Thoracic aorta (tissue), 2 donors: Measurements from ENCODE around the gene CRTC1. TPM values are rescaled to one million over a fixed set of nuclear protein-coding genes. Genes with fewer than 3 reads are reported as not detected.

Experiments used
- ATAC-seq: fragments of 150-250 bp; one replicate; pipeline ENCODE4 v1.8.0; 2017; ENCODE audit warnings: low read depth; ENCODE audit not compliant: insufficient number of reproducible peaks, low FRiP score
- DNase-seq: peaks from one replicate; pipeline ENCODE4 v3.0.0-alpha.2; 2020; ENCODE audit warnings: low spot score
- H3K27ac ChIP-seq, 2 donors: fragments of 200-600 bp; sonication (generic); 1 replicate in 1 of 2; 2 replicates in 1 of 2; pipeline ENCODE4 v1.5.1; 2016; ENCODE audit warnings: mild to moderate bottlenecking in 2 of 2, moderate library complexity in 2 of 2
- H3K27me3 ChIP-seq: fragments of 200-600 bp; sonication (generic); replicated peaks from 2 replicates; pipeline ENCODE4 v1.6.0; 2016; ENCODE audit warnings: mild to moderate bottlenecking; ENCODE audit not compliant: insufficient read depth
- H3K36me3 ChIP-seq: fragments of 200-600 bp; sonication (generic); one replicate; pipeline ENCODE4 v1.5.1; 2016
- H3K4me1 ChIP-seq, 2 donors: fragments of 200-600 bp; sonication (generic); 1 replicate in 1 of 2; 2 replicates in 1 of 2; pipeline versions ENCODE4 v1.5.1 to v1.6.0; 2016; ENCODE audit warnings: low read depth in 2 of 2, mild to moderate bottlenecking in 1 of 2; ENCODE audit not compliant: control insufficient read depth in 1 of 2
- H3K4me3 ChIP-seq: fragments of 200-600 bp; sonication (generic); 2 replicates; pipeline ENCODE4 v1.5.1; 2016; ENCODE audit warnings: mild to moderate bottlenecking
- H3K9me3 ChIP-seq: fragments of 200-600 bp; sonication (generic); 2 replicates; pipeline ENCODE4 v1.5.1; 2016
- total RNA-seq, 2 donors: library from RNA; depleted of rRNA; stranded (reverse); fragments of >200 nt; gene quantifications; one replicate each; pipeline versions ENCODE4 v1.1.0 to v1.2.3, GENCODE V29; 2016
- TF ChIP-seq, protein P1 (sequence below): fragments of 200-600 bp; sonication (generic); IDR thresholded peaks from one replicate; pipeline ENCODE4 v1.5.1; 2019; ENCODE audit warnings: antibody characterized with exemption

CRTC1 gene
- total RNA-seq, 2 donors from 2014 or later = 8.7 to 11.2 TPM

- ATAC-seq (no peak), DNase-seq (no peak)
- Histone ChIP-seq H3K4me1 (peaks cover 4 to 8% of the 10 kb centered on the region in 2 donors), H3K27ac (no peak overlapping the region), H3K36me3 (no peaks in the 10 kb centered on the region), H3K4me3 (no peak overlapping the region), H3K9me3 (no peaks in the 10 kb centered on the region), H3K27me3 (no peaks in the 10 kb centered on the region)
- TF ChIP-seq, protein P1, sequence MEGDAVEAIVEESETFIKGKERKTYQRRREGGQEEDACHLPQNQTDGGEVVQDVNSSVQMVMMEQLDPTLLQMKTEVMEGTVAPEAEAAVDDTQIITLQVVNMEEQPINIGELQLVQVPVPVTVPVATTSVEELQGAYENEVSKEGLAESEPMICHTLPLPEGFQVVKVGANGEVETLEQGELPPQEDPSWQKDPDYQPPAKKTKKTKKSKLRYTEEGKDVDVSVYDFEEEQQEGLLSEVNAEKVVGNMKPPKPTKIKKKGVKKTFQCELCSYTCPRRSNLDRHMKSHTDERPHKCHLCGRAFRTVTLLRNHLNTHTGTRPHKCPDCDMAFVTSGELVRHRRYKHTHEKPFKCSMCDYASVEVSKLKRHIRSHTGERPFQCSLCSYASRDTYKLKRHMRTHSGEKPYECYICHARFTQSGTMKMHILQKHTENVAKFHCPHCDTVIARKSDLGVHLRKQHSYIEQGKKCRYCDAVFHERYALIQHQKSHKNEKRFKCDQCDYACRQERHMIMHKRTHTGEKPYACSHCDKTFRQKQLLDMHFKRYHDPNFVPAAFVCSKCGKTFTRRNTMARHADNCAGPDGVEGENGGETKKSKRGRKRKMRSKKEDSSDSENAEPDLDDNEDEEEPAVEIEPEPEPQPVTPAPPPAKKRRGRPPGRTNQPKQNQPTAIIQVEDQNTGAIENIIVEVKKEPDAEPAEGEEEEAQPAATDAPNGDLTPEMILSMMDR = no peak
Observed at GRCh38 chr19:18800079-18800478, 116.6 kb downstream of the CRTC1 start.

GRCh38 chr19:18800636-18801035, 117.2 kb downstream of the CRTC1 start:
- no peak for DNase-seq

GRCh38 chr19:18802354-18802753, 118.9 kb downstream of the CRTC1 start:
- H3K4me1 ChIP-seq = no peaks in the 10 kb centered on the region
- no peaks in the 10 kb centered on the region for H3K36me3 ChIP-seq
- H3K27me3 ChIP-seq = no peaks in the 10 kb centered on the region
- H3K4me3 ChIP-seq = no peak overlapping the region
- TF ChIP-seq, protein P1 = no peak
- no peak for ATAC-seq
- no peak overlapping the region for H3K27ac ChIP-seq
- H3K9me3 ChIP-seq = no peaks in the 10 kb centered on the region
- no peak for DNase-seq

More at GRCh38 chr19:18800636-18801035, 117.2 kb downstream of the CRTC1 start:
- Histone ChIP-seq H3K4me1 (peaks cover under 1 to 4% of the 10 kb centered on the region in 2 donors), H3K4me3 (no peak overlapping the region), H3K36me3 (no peaks in the 10 kb centered on the region), H3K27me3 (no peaks in the 10 kb centered on the region), H3K9me3 (no peaks in the 10 kb centered on the region), H3K27ac (no peak overlapping the region)
- ATAC-seq = no peak
- TF ChIP-seq, protein P1 = no peak

DNA sequence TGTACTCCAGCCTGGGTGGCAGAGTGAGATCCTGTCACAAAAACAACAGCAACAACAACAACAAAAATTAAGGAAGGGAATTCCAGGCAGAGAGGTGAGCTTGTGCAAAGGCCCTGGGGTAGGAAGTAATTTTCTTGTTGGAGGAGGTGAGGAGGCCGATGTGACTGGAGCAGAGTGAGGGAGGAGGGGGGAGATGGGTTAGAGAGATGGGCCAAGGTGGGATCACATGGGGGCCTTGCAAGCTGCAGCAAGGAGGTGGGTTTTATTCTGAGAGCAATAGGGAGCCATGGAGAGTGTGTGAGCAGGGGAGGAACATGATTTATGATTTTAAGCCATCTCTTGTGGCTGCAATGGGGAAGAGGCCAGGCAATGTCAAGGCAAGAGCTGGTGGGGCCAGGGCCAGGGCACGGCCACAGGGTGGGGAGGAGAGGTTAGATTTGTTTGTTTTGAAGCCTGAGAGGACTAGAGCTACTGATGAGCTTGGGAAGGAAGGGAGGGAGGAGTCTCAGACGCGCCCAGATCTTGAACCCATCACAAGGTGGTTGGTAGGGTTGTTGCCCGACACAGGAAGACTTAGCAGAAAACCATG, 120.2 kb downstream of the CRTC1 start:
- ATAC-seq (no peak), DNase-seq (no peak)
- no peak overlapping the region for H3K4me3 ChIP-seq
- no peaks in the 10 kb centered on the region for H3K27me3 ChIP-seq
- no peaks in the 10 kb centered on the region for H3K36me3 ChIP-seq
- TF ChIP-seq, protein P1 = no peak
- no peaks in the 10 kb centered on the region for H3K9me3 ChIP-seq
- H3K27ac ChIP-seq = no peak overlapping the region
- H3K4me1 ChIP-seq = peaks cover 0 to 6% of the 10 kb centered on the region in 2 donors

DNA sequence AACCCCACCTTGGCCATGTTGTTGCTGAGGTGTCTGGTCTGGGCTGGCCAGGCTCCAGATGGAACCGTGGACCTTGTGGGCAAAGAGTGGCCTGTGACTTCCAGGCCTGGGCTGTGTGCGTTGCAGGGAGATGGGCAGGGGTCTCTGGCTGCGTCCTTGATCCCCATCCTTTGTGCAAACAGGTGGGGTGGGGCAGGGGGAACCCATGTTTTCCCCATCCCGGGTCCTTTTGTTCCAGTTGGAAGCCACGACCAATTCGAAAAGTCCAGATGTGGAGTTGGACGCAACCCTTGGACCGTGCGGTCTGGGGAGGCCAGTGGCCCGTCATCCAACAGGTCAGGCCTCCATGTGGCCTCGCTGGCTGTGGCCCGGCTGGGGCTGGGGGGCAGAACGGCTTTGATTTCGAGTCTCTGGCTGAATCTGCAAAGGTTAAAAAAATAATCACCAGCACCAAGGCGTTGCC, 120.7 kb downstream of the CRTC1 start:
- no peaks in the 10 kb centered on the region for H3K36me3 ChIP-seq
- H3K4me3 ChIP-seq = no peak overlapping the region
- TF ChIP-seq, protein P1 = no peak
- no peak overlapping the region for H3K27ac ChIP-seq
- H3K27me3 ChIP-seq = no peaks in the 10 kb centered on the region
- H3K4me1 ChIP-seq = peaks cover 0 to 11% of the 10 kb centered on the region in 2 donors
- DNase-seq = no peak
- ATAC-seq = no peak
- no peaks in the 10 kb centered on the region for H3K9me3 ChIP-seq
